Neural cell (in vitro differentiated cells): ENCODE data around the gene PCDH1.

Experiments used
- CTCF ChIP-seq: fragments of 450-650 bp; IDR thresholded peaks from 2 replicates; pipeline ENCODE4 v1.5.1; 2014; ENCODE audit warnings: antibody characterized with exemption, mild to moderate bottlenecking, moderate library complexity; ENCODE audit not compliant: poor library complexity, severe bottlenecking
- RAD21 ChIP-seq: fragments of 450-650 bp; conservative IDR thresholded peaks from 2 replicates; pipeline ENCODE4 v1.6.1; 2014; ENCODE audit warnings: antibody characterized with exemption, mild to moderate bottlenecking, moderate library complexity

GRCh38 chr5:141807329-141807728 is 70.9 kb downstream of the PCDH1 start:
- no peak for TF ChIP-seq CTCF
- TF ChIP-seq RAD21: no peak
